A549 (cell line): ENCODE results near the gene NYNRIN. TPM values are rescaled to one million over a fixed set of nuclear protein-coding genes. Genes with fewer than 3 reads are reported as not detected.
A peak's percentile ranks its signal among the peaks of the same experiment; 100 is the strongest.

Experiments
- ATAC-seq, 2 experiments: fragments of 200-7000 bp in 1 of 2; fragments of >200 bp in 1 of 2; cut with Nextera tagmentation in 1 of 2; cut with Tn5 transposase in 1 of 2; 3 replicates each; pipeline versions ENCODE4 v1.8.0 to v1.9.1; 2018 to 2020; ENCODE audit warnings: mild to moderate bottlenecking in 1 of 2, moderate library complexity in 1 of 2
- CTCF ChIA-PET: fragments of 300-600 bp; sonication (Branson Sonifier 250); formaldehyde crosslinking; extraction: SDS; loops from one replicate; lab custom pipeline; 2021; ENCODE audit warnings: antibody characterized with exemption, inconsistent platforms; lab: Yijun Ruan, JAX
- POLR2A ChIA-PET: fragments of 350-600 bp; formaldehyde crosslinking; extraction: SDS; loops from one replicate; lab custom pipeline; 2021; ENCODE audit warnings: antibody characterized with exemption, inconsistent platforms; lab: Yijun Ruan, JAX
- DNase-seq, 2 experiments: peaks; one replicate each; pipeline versions ENCODE4 v3.0.0 to v3.0.0-alpha.2; 2011 to 2016; ENCODE audit warnings: low read depth in 1 of 2, low spot score in 1 of 2
- FAIRE-seq: peaks from 2 replicates; lab custom pipeline; 2011; peaks lifted over from hg19 to GRCh38; lab: Jason Lieb, UNC
- H3K27ac ChIP-seq, 2 experiments: fragments of >200 bp; sonication (Bioruptor Twin); formaldehyde crosslinking; 3 replicates each; pipeline ENCODE4 v1.5.1; 2016 to 2017
- H3K4me1 ChIP-seq: fragments of >200 bp; sonication (Bioruptor Twin); formaldehyde crosslinking; 3 replicates; pipeline ENCODE4 v1.6.1; 2016
- H3K4me2 ChIP-seq: fragments of >200 bp; sonication (Bioruptor Twin); formaldehyde crosslinking; 3 replicates; pipeline ENCODE4 v1.6.1; 2016
- H3K4me3 ChIP-seq: fragments of >200 bp; sonication (Bioruptor Twin); formaldehyde crosslinking; 3 replicates; pipeline ENCODE4 v1.5.1; 2016
- H3K9me3 ChIP-seq: fragments of >200 bp; sonication (Bioruptor Twin); formaldehyde crosslinking; 3 replicates; pipeline ENCODE4 v1.6.1; 2016
- FOSB ChIP-seq: fragments of 250-450 bp; sonication (Bioruptor Pico); IDR thresholded peaks from 2 replicates; pipeline ENCODE4 v1.5.0; 2020; ENCODE audit warnings: mild to moderate bottlenecking, moderate library complexity
- HEYL ChIP-seq: fragments of 250-450 bp; sonication (Bioruptor Pico); IDR thresholded peaks from 2 replicates; pipeline ENCODE4 v1.8.0; 2021; ENCODE audit warnings: mild to moderate bottlenecking, moderate library complexity
- HOXB13 ChIP-seq: fragments of 250-450 bp; sonication (Bioruptor Pico); IDR thresholded peaks from 2 replicates; pipeline ENCODE4 v1.5.0; 2020; ENCODE audit warnings: low read depth, mild to moderate bottlenecking, moderate library complexity
- HOXB5 ChIP-seq: fragments of 250-450 bp; sonication (Bioruptor Pico); IDR thresholded peaks from 2 replicates; pipeline ENCODE4 v1.5.0; 2020; ENCODE audit warnings: mild to moderate bottlenecking, moderate library complexity
- JUN ChIP-seq, 2 experiments: fragments of >200 bp; sonication (Bioruptor Twin); formaldehyde crosslinking; IDR thresholded peaks; 2 replicates in 1 of 2; 3 replicates in 1 of 2; pipeline ENCODE4 v1.6.1; 2016 to 2017
- KDM1A ChIP-seq: fragments of 200-600 bp; sonication (generic); IDR thresholded peaks from 2 replicates; pipeline ENCODE4 v1.6.1; 2016; ENCODE audit warnings: low read depth, mild to moderate bottlenecking
- MAFK ChIP-seq: fragments of 450-650 bp; IDR thresholded peaks from 2 replicates; pipeline ENCODE4 v1.6.1; 2014; ENCODE audit not compliant: partially characterized antibody
- POLR2AphosphoS2 ChIP-seq: conservative IDR thresholded peaks from 2 replicates; pipeline ENCODE4 v1.6.1; 2012; ENCODE audit warnings: low read length, improper control_type of control experiment, inconsistent platforms
- RARB ChIP-seq: fragments of 250-450 bp; sonication (Bioruptor Pico); IDR thresholded peaks from 2 replicates; pipeline ENCODE4 v1.8.0; 2021; ENCODE audit warnings: mild to moderate bottlenecking, moderate library complexity
- RFX5 ChIP-seq: fragments of 450-650 bp; IDR thresholded peaks from 2 replicates; pipeline ENCODE4 v1.7.1; 2014; ENCODE audit warnings: antibody characterized with exemption, mild to moderate bottlenecking, moderate library complexity
- TP53 ChIP-seq: fragments of 250-450 bp; sonication (Bioruptor Pico); IDR thresholded peaks from 2 replicates; pipeline ENCODE4 v1.5.0; 2021; ENCODE audit warnings: mild to moderate bottlenecking, moderate library complexity
- ZFP36 ChIP-seq: fragments of 450-650 bp; IDR thresholded peaks from 2 replicates; pipeline ENCODE4 v1.6.1; 2014; ENCODE audit warnings: borderline replicate concordance; ENCODE audit not compliant: partially characterized antibody
- WGBS: methylation state at CpG from one replicate; pipeline ENCODE4 v1.1.6; 2017; ENCODE audit errors: missing lambda C conversion rate; 5-methylcytosine and 5-hydroxymethylcytosine counted together
- polyA plus RNA-seq, 4 experiments: library from polyadenylated mRNA; depleted of rRNA in 3 of 4; stranded (reverse); fragments of >200 nt; fragmentation: RNase III in 1 of 4; extraction: RNeasy Plus Mini Kit Qiagen cat#74134 plus additional on column Dnase treatment in 1 of 4; gene quantifications; 2 replicates in 3 of 4; 3 replicates in 1 of 4; pipeline ENCODE4 v1.2.3, GENCODE V29; 2011 to 2017
- TF ChIP-seq, protein P1 (sequence below): fragments of >200 bp; sonication (Bioruptor Twin); formaldehyde crosslinking; IDR thresholded peaks from 3 replicates; pipeline ENCODE4 v1.6.1; 2016
- TF ChIP-seq, protein P2 (sequence below): fragments of 250-450 bp; sonication (Bioruptor Pico); IDR thresholded peaks from 2 replicates; pipeline ENCODE4 v1.5.0; 2020; ENCODE audit warnings: low read depth, mild to moderate bottlenecking, moderate library complexity
- TF ChIP-seq, protein P3 (sequence below): IDR thresholded peaks from 2 replicates; pipeline ENCODE4 v1.6.1; 2012

The NYNRIN gene
- polyA plus RNA-seq, 2 of the 4 experiments (the other 2 are of a cell fraction) = 0.19 to 0.44 TPM

DNA sequence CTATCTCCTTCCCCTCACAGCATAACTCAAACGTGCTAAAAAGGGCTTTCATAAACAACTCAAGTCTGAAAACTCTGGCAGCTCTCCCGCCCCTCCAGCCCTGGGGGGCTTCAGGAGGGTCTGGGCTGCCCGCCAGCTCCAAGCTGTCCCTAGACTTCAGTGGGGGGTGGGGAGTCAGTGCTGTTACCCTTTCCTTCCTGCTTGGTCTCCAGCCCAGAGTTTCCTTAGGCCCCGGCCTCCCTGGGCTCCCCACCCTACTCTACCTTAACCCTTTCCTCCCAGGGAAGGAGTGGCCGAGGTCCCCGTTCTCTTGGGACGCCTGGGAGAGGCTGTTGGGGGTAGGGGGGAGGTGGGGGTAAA is 530 bp upstream of the NYNRIN start:
- no peak for ATAC-seq
- WGBS = 89% methylated on average over 7 of the region's 7 CpGs
- Histone ChIP-seq H3K4me2 (peak overlapping the region; percentile 99), H3K27ac (peak overlapping the region; percentile 74 to 85; a peak in 4 of 6 replicates), H3K4me3 (no peak overlapping the region; the same call in 2 of the 3 replicates), H3K9me3 (no peaks in the 10 kb centered on the region), H3K4me1 (peaks cover 13% of the 10 kb centered on the region; the same call in 1 of the 3 replicates)
- FAIRE-seq = no peak
- TF ChIP-seq, protein P1, sequence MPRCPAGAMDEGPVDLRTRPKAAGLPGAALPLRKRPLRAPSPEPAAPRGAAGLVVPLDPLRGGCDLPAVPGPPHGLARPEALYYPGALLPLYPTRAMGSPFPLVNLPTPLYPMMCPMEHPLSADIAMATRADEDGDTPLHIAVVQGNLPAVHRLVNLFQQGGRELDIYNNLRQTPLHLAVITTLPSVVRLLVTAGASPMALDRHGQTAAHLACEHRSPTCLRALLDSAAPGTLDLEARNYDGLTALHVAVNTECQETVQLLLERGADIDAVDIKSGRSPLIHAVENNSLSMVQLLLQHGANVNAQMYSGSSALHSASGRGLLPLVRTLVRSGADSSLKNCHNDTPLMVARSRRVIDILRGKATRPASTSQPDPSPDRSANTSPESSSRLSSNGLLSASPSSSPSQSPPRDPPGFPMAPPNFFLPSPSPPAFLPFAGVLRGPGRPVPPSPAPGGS = no peak
- TF ChIP-seq, protein P2, sequence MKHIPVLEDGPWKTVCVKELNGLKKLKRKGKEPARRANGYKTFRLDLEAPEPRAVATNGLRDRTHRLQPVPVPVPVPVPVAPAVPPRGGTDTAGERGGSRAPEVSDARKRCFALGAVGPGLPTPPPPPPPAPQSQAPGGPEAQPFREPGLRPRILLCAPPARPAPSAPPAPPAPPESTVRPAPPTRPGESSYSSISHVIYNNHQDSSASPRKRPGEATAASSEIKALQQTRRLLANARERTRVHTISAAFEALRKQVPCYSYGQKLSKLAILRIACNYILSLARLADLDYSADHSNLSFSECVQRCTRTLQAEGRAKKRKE (CRISPR knock-in tag) = no peak
- no peak for TF ChIP-seq HEYL (CRISPR knock-in tag)
- POLR2A ChIA-PET = interaction anchor here (1.1 kb wide), 1 partner anchor 31 kb away, joined by 8 read pairs; the partner anchor contains the start of genes CBLN3 and KHNYN
- no peak for DNase-seq
- CTCF ChIA-PET = interaction anchor here (4.3 kb wide), 1 partner anchor 33 kb away, joined by 16 read pairs; no protein-coding TSS in a partner anchor

DNA sequence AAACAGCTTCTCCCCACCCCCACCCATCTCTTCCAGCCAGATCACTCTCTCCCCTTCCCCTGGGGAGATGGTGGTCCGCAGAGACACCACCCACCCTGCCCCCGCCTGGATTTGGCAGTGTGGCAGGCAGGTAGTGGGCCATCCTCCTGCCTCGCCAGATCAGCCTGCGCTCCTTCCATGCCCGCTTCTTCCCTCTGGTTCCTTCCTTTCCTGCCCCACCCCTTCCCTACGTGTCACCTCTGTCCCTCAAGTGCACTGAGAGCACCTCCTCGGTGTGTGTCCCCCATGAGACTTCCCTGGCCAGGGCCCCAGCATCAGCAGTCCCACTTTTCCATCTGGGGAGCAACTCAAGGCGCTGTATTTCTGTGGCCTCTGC is 632 bp downstream of the NYNRIN start:
- H3K4me2 ChIP-seq = peak overlapping the region; percentile 99
- WGBS = 92% methylated on average over 8 of the region's 8 CpGs
- no peak for FAIRE-seq
- peaks cover 16% of the 10 kb centered on the region; the same call in 1 of the 3 replicates for H3K4me1 ChIP-seq
- peak overlapping the region; percentile 74 to 85; a peak in 4 of 6 replicates for H3K27ac ChIP-seq
- no peak for TF ChIP-seq TP53
- no peak for TF ChIP-seq POLR2AphosphoS2
- no peak for TF ChIP-seq RFX5
- no peak for TF ChIP-seq HEYL (CRISPR knock-in tag)
- TF ChIP-seq HOXB13 (CRISPR knock-in tag) = no peak
- TF ChIP-seq HOXB5 (CRISPR knock-in tag) = no peak
- TF ChIP-seq, protein P3, sequence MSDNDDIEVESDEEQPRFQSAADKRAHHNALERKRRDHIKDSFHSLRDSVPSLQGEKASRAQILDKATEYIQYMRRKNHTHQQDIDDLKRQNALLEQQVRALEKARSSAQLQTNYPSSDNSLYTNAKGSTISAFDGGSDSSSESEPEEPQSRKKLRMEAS = no peak
- no peak for TF ChIP-seq FOSB (CRISPR knock-in tag)
- TF ChIP-seq ZFP36 = no peak
- no peak for TF ChIP-seq KDM1A
- no peak for TF ChIP-seq RARB (CRISPR knock-in tag)
- TF ChIP-seq, all 56 proteins: peak for 0
- ATAC-seq (no peak), DNase-seq (no peak)
- Histone ChIP-seq H3K4me3 (peak overlapping the region; percentile 65; the same call in 2 of the 3 replicates), H3K9me3 (no peaks in the 10 kb centered on the region)
- ChIA-PET CTCF (interaction anchor here (0.6 to 4.3 kb wide), 5 partner anchors 10 to 66 kb away, joined by 3 to 16 read pairs (median 3); no protein-coding TSS in a partner anchor), POLR2A (interaction anchor here (1.1 kb wide), 1 partner anchor 30 kb away, joined by 8 read pairs; the partner anchor contains the start of genes CBLN3 and KHNYN)

DNA sequence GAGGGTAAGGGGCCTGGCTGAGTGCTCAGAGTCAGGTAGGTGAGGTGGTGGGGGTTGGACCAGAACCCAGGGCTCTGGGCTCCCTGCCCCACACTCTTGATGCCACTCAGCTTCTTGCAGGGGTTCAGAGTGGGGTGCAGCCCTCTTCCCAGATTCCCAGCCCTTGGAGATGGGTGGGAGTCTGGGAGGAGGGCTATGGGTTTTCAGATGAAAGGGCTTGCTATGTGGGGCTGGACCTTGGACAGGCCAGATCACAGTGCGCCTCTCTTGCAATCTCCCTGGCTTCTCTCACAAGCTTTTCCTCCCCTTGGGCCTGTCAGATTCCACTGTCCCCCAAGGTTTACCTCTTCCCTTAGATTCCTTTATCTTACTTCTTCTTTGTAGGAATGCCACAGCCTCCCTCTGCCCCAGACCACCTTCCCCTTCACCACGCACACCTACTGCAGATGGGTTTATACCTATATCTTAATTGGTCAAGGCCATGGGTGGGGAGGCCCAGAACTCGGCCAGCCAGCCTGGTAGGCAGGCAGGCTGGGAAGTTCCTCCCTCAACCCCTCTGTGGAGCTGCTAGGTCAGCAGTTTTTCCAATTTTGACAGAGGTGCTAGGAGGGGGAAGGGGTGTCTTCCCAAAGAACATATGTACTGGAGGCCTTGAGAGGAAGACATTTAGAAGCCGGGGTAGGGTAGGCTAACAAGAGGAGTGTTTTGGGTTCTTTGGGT is 1.4 kb downstream of the NYNRIN start:
- DNase-seq (no peak), ATAC-seq (no peak), FAIRE-seq (no peak)
- H3K4me1 ChIP-seq = peaks cover 16% of the 10 kb centered on the region; the same call in 1 of the 3 replicates
- TF ChIP-seq JUN (IDR thresholded peaks at IDR 0.05) = no peak
- peak; percentile 89 for TF ChIP-seq MAFK
- no peak overlapping the region for H3K27ac ChIP-seq
- CTCF ChIA-PET = interaction anchor here (0.6 to 4.3 kb wide), 9 partner anchors 9 to 73 kb away, joined by 3 to 16 read pairs (median 5); no protein-coding TSS in a partner anchor
- H3K9me3 ChIP-seq = no peaks in the 10 kb centered on the region
- no peak overlapping the region for H3K4me2 ChIP-seq
- POLR2A ChIA-PET = no interaction called here
- 78% methylated on average over 4 of the region's 4 CpGs for WGBS
- H3K4me3 ChIP-seq = no peak overlapping the region
